ENCODE measurements around the gene ITPA. TPM values are rescaled to one million over a fixed set of nuclear protein-coding genes. Genes with fewer than 3 reads are reported as not detected.

Gene ITPA
- total and polyA plus RNA-seq, 2 donors (not counting 1 experiment from before 2014, with no cell fraction given) = 55.5 to 65.6 TPM

DNA sequence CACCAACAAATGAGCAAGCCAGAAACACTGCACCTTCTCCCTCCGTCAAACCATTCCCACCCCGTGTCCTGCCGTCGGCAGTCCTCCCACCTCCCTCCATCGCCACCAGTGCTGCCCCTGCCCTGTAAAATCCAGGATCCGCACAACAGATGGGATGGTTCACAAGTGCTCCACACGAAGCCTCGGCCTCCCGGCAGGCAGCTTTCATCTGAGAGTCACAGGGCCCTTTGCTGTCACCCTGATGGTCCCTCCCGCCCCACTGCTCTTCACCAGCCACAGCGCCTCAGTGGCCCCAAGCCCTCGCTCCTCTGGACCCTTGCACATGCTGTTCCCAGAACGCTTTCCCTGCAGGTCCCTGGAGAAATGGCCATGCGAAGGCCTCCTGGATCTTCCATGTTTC is 17.6 kb downstream of the ITPA start:
- Histone ChIP-seq H3K9ac (ENCODE audit: low read length) (no peak overlapping the region), H3K36me3 (replicated peaks in 1 of 2; ENCODE audit: control extremely low read depth in 1 of 2, control insufficient read depth in 1 of 2, extremely low read depth in 1 of 2, insufficient read depth in 2 of 2, low read length in 1 of 2) (peaks cover 0 to 1% of the 10 kb centered on the region in 2 experiments), H3K27me3 (replicated peaks in 1 of 4; ENCODE audit: control extremely low read depth in 1 of 4, control insufficient read depth in 3 of 4, insufficient read depth in 4 of 4, low read length in 3 of 4) (no peaks in the 10 kb centered on the region), H3K9me3 (ENCODE audit: control extremely low read depth in 1 of 3, control insufficient read depth in 2 of 3, insufficient read depth in 1 of 3, low read length in 2 of 3) (no peaks in the 10 kb centered on the region), H4K20me1 (ENCODE audit: control insufficient read depth, insufficient read depth, low read length, poor library complexity, severe bottlenecking) (no peaks in the 10 kb centered on the region), H3K27ac (ENCODE audit: low read length in 2 of 2) (no peak overlapping the region), H2AFZ (ENCODE audit: insufficient read depth, low read depth, low read length, poor library complexity, severe bottlenecking) (no peak overlapping the region), H3K4me2 (replicated peaks; ENCODE audit: low read depth, low read length, poor library complexity, severe bottlenecking) (no peak overlapping the region), H3K79me2 (ENCODE audit: control insufficient read depth, insufficient read depth, low read length) (no peaks in the 10 kb centered on the region), H3K4me3 (ENCODE audit: control extremely low read depth in 1 of 5, extremely low read depth in 1 of 5, insufficient read depth in 1 of 5, low read depth in 2 of 5, low read length in 4 of 5) (no peak overlapping the region), H3K4me1 (ENCODE audit: control insufficient read depth in 2 of 2, insufficient read depth in 2 of 2, low read length in 2 of 2) (peaks cover 20 to 23% of the 10 kb centered on the region in 2 donors)
- CTCF ChIA-PET = no interaction called here
- Mint-ChIP-seq H3K4me3 (no peak overlapping the region), H3K9me3 (ENCODE audit: insufficient read depth) (no peaks in the 10 kb centered on the region), H3K4me1 (peaks cover 22% of the 10 kb centered on the region), H3K27ac (no peak overlapping the region), H3K27me3 (no peaks in the 10 kb centered on the region)
- 98% methylated on average over 14 of the region's 14 CpGs for WGBS (ENCODE audit: insufficient coverage)
- POLR2A ChIA-PET = no interaction called here
- no peak for ATAC-seq (ENCODE audit: low read depth)
- TF ChIP-seq, protein P1, sequence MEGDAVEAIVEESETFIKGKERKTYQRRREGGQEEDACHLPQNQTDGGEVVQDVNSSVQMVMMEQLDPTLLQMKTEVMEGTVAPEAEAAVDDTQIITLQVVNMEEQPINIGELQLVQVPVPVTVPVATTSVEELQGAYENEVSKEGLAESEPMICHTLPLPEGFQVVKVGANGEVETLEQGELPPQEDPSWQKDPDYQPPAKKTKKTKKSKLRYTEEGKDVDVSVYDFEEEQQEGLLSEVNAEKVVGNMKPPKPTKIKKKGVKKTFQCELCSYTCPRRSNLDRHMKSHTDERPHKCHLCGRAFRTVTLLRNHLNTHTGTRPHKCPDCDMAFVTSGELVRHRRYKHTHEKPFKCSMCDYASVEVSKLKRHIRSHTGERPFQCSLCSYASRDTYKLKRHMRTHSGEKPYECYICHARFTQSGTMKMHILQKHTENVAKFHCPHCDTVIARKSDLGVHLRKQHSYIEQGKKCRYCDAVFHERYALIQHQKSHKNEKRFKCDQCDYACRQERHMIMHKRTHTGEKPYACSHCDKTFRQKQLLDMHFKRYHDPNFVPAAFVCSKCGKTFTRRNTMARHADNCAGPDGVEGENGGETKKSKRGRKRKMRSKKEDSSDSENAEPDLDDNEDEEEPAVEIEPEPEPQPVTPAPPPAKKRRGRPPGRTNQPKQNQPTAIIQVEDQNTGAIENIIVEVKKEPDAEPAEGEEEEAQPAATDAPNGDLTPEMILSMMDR (IDR thresholded peaks at IDR 0.05) = no peak
- TF ChIP-seq EZH2 (IDR thresholded peaks at IDR 0.05; ENCODE audit: borderline replicate concordance, insufficient read depth, low read depth, low read length, poor library complexity, severe bottlenecking) = no peak
- DNase-seq = no peak
- intact Hi-C loops (cut with micrococcal nuclease) = no loop called here

DNA sequence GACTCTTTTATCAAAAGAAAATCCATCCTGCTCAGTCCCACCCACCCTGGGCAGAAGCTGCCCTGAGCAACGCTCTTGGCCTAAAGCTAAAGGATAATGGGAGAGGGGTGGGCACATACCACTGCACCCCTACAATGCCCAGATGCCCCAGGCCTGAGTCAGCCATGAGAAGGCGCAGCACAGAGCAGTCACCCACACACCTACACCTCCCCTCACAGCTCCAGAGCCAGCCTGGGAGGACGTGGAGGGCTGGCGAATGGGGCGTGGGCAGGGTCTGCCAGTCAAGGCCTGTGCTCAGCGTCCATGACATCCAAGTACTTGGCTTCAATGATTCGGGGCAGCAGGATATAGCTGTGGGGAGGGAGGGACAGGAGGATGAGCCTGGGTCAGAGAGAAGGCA is 18.2 kb downstream of the ITPA start:
- 89% methylated on average over 4 of the region's 7 CpGs for WGBS (ENCODE audit: insufficient coverage)
- H3K9me3 Mint-ChIP-seq (ENCODE audit: insufficient read depth) = no peaks in the 10 kb centered on the region
- TF ChIP-seq, protein P1 (IDR thresholded peaks at IDR 0.05) = no peak
- TF ChIP-seq EZH2 (IDR thresholded peaks at IDR 0.05; ENCODE audit: borderline replicate concordance, insufficient read depth, low read depth, low read length, poor library complexity, severe bottlenecking) = no peak
- DNase-seq (no peak), ATAC-seq (ENCODE audit: low read depth) (no peak)
- H3K4me1 Mint-ChIP-seq = peaks cover 20% of the 10 kb centered on the region
- CTCF ChIA-PET = no interaction called here
- peaks cover 16% of the 10 kb centered on the region in 2 donors for H3K4me1 ChIP-seq (ENCODE audit: control insufficient read depth in 2 of 2, insufficient read depth in 2 of 2, low read length in 2 of 2)
- H3K27me3 ChIP-seq (replicated peaks in 1 of 4; ENCODE audit: control extremely low read depth in 1 of 4, control insufficient read depth in 3 of 4, insufficient read depth in 4 of 4, low read length in 3 of 4) = no peaks in the 10 kb centered on the region
- H3K27ac ChIP-seq (ENCODE audit: low read length in 2 of 2) = no peak overlapping the region
- H2AFZ ChIP-seq (ENCODE audit: insufficient read depth, low read depth, low read length, poor library complexity, severe bottlenecking) = no peak overlapping the region
- H3K36me3 ChIP-seq (replicated peaks in 1 of 2; ENCODE audit: control extremely low read depth in 1 of 2, control insufficient read depth in 1 of 2, extremely low read depth in 1 of 2, insufficient read depth in 2 of 2, low read length in 1 of 2) = no peaks in the 10 kb centered on the region
- POLR2A ChIA-PET = no interaction called here
- no peaks in the 10 kb centered on the region for H3K79me2 ChIP-seq (ENCODE audit: control insufficient read depth, insufficient read depth, low read length)
- no peak overlapping the region for H3K4me3 Mint-ChIP-seq
- no peak overlapping the region for H3K4me2 ChIP-seq (replicated peaks; ENCODE audit: low read depth, low read length, poor library complexity, severe bottlenecking)
- no peaks in the 10 kb centered on the region for H4K20me1 ChIP-seq (ENCODE audit: control insufficient read depth, insufficient read depth, low read length, poor library complexity, severe bottlenecking)
- no peak overlapping the region for H3K4me3 ChIP-seq (ENCODE audit: control extremely low read depth in 1 of 5, extremely low read depth in 1 of 5, insufficient read depth in 1 of 5, low read depth in 2 of 5, low read length in 4 of 5)
- H3K9ac ChIP-seq (ENCODE audit: low read length) = no peak overlapping the region
- H3K27ac Mint-ChIP-seq = no peak overlapping the region
- intact Hi-C loops (cut with micrococcal nuclease) = no loop called here
- H3K9me3 ChIP-seq (ENCODE audit: control extremely low read depth in 1 of 3, control insufficient read depth in 2 of 3, insufficient read depth in 1 of 3, low read length in 2 of 3) = no peaks in the 10 kb centered on the region
- H3K27me3 Mint-ChIP-seq = no peaks in the 10 kb centered on the region

All from B cell (primary cell).